ENCODE measurements around the gene STIP1. TPM values are rescaled to one million over a fixed set of nuclear protein-coding genes. Genes with fewer than 3 reads are reported as not detected.

Gene STIP1
- total and polyA plus RNA-seq, 2 of the 8 experiments (the other 6 are each of a cell fraction or from before 2014, with no cell fraction given): 140 to 329 TPM

DNA sequence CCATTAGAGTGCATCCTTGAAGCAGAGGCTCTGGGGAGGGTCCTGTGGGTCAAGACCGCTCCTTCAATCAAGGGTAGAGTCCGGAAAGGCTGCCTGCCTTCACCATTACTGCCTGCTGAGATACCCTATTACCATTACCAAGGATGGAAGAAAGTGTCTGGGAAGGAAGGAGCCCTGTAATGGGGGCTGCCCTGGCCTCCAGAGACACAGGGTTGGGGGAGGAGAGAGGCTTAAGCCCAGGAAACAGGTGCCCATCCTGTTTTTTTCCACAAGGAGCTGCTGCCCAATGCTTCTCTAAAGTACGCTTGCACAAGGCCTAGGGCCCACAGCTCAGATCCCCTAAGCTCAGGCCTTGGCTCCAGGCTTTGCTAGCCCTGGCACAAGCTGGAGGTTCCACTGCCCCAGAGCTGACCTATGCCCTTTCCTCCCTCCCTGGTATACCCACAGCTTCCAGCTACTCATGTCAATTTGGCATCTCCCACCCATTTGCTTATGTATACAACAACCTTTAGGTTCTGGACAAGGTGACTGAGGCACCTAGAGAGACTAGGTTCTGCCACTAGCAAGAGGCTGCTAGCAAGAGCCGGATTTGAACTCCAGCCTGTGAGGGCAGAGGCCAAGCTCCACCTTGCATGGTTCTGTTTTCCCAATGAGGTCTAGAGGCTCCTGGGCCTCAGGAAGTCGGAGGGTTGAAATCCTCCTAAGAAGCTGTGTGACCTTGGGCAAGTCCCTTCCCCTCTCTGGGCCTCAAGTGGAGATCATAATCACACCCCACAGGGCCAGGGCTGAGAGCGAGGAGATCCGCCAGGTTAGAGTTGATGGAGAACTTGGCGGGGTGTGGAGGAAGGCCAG lies 63.8 kb downstream of the STIP1 start (continued):
- TF ChIP-seq TAF1 (IDR thresholded peaks at IDR 0.05; ENCODE audit: low read depth, low read length) (peak; percentile 28; the same call in 1 of the 2 replicates), SP2 (IDR thresholded peaks at IDR 0.05; ENCODE audit: low read length) (no peak)

All from H1 (cell line).